Esophagus muscularis mucosa (tissue), 4 donors: ENCODE data around the gene STYXL2. TPM values are rescaled to one million over a fixed set of nuclear protein-coding genes. Genes with fewer than 3 reads are reported as not detected.

Experiments
- DNase-seq: peaks from one replicate; pipeline ENCODE4 v3.0.0-alpha.2; 2017; ENCODE audit errors: extremely low spot score
- H3K27ac ChIP-seq, 4 donors: fragments of 200-600 bp; sonication (generic); replicated peaks in 1 of 4; 1 replicate in 3 of 4; 2 replicates in 1 of 4; pipeline ENCODE4 v1.5.1; 2016 to 2019; ENCODE audit warnings: mild to moderate bottlenecking in 1 of 4
- H3K27me3 ChIP-seq, 4 donors: fragments of 200-600 bp; sonication (generic); one replicate each; pipeline versions ENCODE4 v1.5.1 to v1.6.0; 2016 to 2019
- H3K36me3 ChIP-seq, 4 donors: fragments of 200-600 bp; sonication (generic); one replicate each; pipeline ENCODE4 v1.5.1; 2016 to 2019
- H3K4me1 ChIP-seq, 4 donors: fragments of 200-600 bp; sonication (generic); one replicate each; pipeline ENCODE4 v1.5.1; 2016 to 2019
- H3K4me3 ChIP-seq, 4 donors: fragments of 200-600 bp; sonication (generic); 1 replicate in 2 of 4; 2 replicates in 2 of 4; pipeline ENCODE4 v1.5.1; 2016 to 2019; ENCODE audit warnings: mild to moderate bottlenecking in 4 of 4, moderate library complexity in 1 of 4
- H3K9me3 ChIP-seq, 4 donors: fragments of 200-600 bp; sonication (generic); 1 replicate in 3 of 4; 2 replicates in 1 of 4; pipeline ENCODE4 v1.5.1; 2016 to 2019
- CTCF ChIP-seq, 3 experiments: fragments of 200-600 bp in 2 of 3; fragments of 450-650 bp in 1 of 3; sonication (generic) in 2 of 3; IDR thresholded peaks; one replicate each; pipeline ENCODE4 v1.5.1; 2017 to 2019; ENCODE audit warnings: antibody characterized with exemption in 3 of 3, mild to moderate bottlenecking in 2 of 3, moderate library complexity in 1 of 3
- EP300 ChIP-seq: sonication (generic); formaldehyde crosslinking; IDR thresholded peaks from one replicate; pipeline ENCODE4 v1.6.1; 2017; ENCODE audit warnings: antibody characterized with exemption
- POLR2A ChIP-seq: fragments of 450-650 bp; IDR thresholded peaks from one replicate; pipeline ENCODE4 v1.6.1; 2017; ENCODE audit warnings: antibody characterized with exemption, moderate library complexity, mild to moderate bottlenecking, low read depth
- POLR2AphosphoS5 ChIP-seq, 2 donors: sonication (generic); formaldehyde crosslinking; IDR thresholded peaks; one replicate each; pipeline ENCODE4 v1.6.1; 2017; ENCODE audit warnings: antibody characterized with exemption in 2 of 2
- WGBS: methylation state at CpG from one replicate; pipeline ENCODE4 v1.1.5; 2018; 5-methylcytosine and 5-hydroxymethylcytosine counted together
- intact Hi-C: fragments of 100-400 bp; cut with DNase I; formaldehyde crosslinking; loops from one replicate; pipeline ENCODE4 v1.15.1; 2023
- total RNA-seq, 4 donors: library from RNA; depleted of rRNA; stranded (reverse); fragments of >200 nt; gene quantifications; one replicate each; pipeline versions ENCODE4 v1.1.0 to v1.2.1, GENCODE V29; 2016

The STYXL2 gene
- total RNA-seq, 4 donors from 2014 or later, result 0.32 to 0.46 TPM; not detected in 2

GRCh38 chr1:167084757-167085156 is 9.1 kb upstream of the STYXL2 start:
- H3K9me3 ChIP-seq, result no peaks in the 10 kb centered on the region
- TF ChIP-seq POLR2AphosphoS5 (IDR thresholded peaks at IDR 0.05) (no peak), POLR2A (no peak), CTCF (IDR thresholded peaks at IDR 0.05) (no peak), EP300 (no peak)
- intact Hi-C loops, result no loop called here

GRCh38 chr1:167086033-167086432 is 7.8 kb upstream of the STYXL2 start:
- no peaks in the 10 kb centered on the region for H3K9me3 ChIP-seq
- no peaks in the 10 kb centered on the region for H3K36me3 ChIP-seq
- no peak overlapping the region for H3K4me3 ChIP-seq
- H3K4me1 ChIP-seq, result peaks cover 0 to 9% (median 0%) of the 10 kb centered on the region in 4 donors
- no peak for DNase-seq
- H3K27ac ChIP-seq, result no peak overlapping the region
- TF ChIP-seq POLR2A (no peak), POLR2AphosphoS5 (IDR thresholded peaks at IDR 0.05) (no peak), EP300 (no peak), CTCF (IDR thresholded peaks at IDR 0.05) (no peak)
- intact Hi-C loops, result no loop called here
- H3K27me3 ChIP-seq, result peaks cover 0 to 14% (median 0%) of the 10 kb centered on the region in 4 donors
- WGBS, result 91% methylated on average over 7 of the region's 7 CpGs

More at GRCh38 chr1:167084757-167085156, 9.1 kb upstream of the STYXL2 start:
- Histone ChIP-seq H3K4me1 (peaks cover 0 to 9% (median 0%) of the 10 kb centered on the region in 4 donors), H3K4me3 (no peak overlapping the region), H3K27ac (no peak overlapping the region), H3K27me3 (peaks cover 0 to 26% (median 0%) of the 10 kb centered on the region in 4 donors), H3K36me3 (no peaks in the 10 kb centered on the region)
- DNase-seq, result no peak

DNA sequence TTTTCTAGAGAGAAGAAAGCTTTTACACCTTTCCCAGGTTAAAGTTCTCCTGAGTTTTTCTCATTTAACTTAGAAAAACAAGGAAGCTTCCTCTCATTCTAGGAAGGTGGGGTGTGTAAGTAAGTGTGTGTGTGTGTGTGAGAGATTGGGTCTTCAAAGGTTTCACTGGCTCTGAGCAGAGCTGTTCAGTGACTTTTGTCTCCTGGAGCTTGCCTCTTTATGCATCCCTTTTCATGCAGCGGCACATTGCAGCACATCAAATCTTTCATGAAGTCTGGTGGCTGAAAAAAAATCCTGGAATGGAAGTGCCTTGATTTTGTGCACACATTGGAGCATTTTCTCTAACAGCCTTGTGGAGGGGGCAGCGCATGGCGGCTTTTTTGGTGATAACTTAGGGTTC is 7.1 kb upstream of the STYXL2 start:
- no peak for DNase-seq
- no peak for TF ChIP-seq POLR2AphosphoS5 (IDR thresholded peaks at IDR 0.05)
- no peak for TF ChIP-seq POLR2A
- Histone ChIP-seq H3K36me3 (no peaks in the 10 kb centered on the region), H3K27me3 (peaks cover 0 to 7% (median 0%) of the 10 kb centered on the region in 4 donors), H3K27ac (no peak overlapping the region), H3K4me3 (no peak overlapping the region), H3K4me1 (peaks cover 0 to 9% (median 0%) of the 10 kb centered on the region in 4 donors), H3K9me3 (no peaks in the 10 kb centered on the region)
- WGBS, result 90% methylated on average over 3 of the region's 3 CpGs
- intact Hi-C loops, result no loop called here

- WGBS, result 80% methylated on average over 6 of the region's 6 CpGs
- no peaks in the 10 kb centered on the region for H3K9me3 ChIP-seq
- intact Hi-C loops, result no loop called here
- H3K4me1 ChIP-seq, result peaks cover 0 to 17% (median 0%) of the 10 kb centered on the region in 4 donors
- DNase-seq, result no peak
- no peaks in the 10 kb centered on the region for H3K36me3 ChIP-seq
- no peaks in the 10 kb centered on the region for H3K27me3 ChIP-seq
- TF ChIP-seq POLR2A (no peak), EP300 (no peak), POLR2AphosphoS5 (IDR thresholded peaks at IDR 0.05) (no peak), CTCF (IDR thresholded peaks at IDR 0.05) (no peak)
- no peak overlapping the region for H3K27ac ChIP-seq
- no peak overlapping the region for H3K4me3 ChIP-seq
Observed at GRCh38 chr1:167088746-167089417, 5.0 kb upstream of the STYXL2 start.

GRCh38 chr1:167089939-167090313 is 3.9 kb upstream of the STYXL2 start:
- WGBS, result 42% methylated on average over 2 of the region's 2 CpGs
- DNase-seq, result no peak
- TF ChIP-seq POLR2AphosphoS5 (IDR thresholded peaks at IDR 0.05) (no peak), POLR2A (no peak), EP300 (no peak), CTCF (IDR thresholded peaks at IDR 0.05) (no peak)
- Histone ChIP-seq H3K4me1 (peaks cover 0 to 17% (median 0%) of the 10 kb centered on the region in 4 donors), H3K36me3 (no peaks in the 10 kb centered on the region), H3K27me3 (no peaks in the 10 kb centered on the region), H3K4me3 (no peak overlapping the region), H3K9me3 (no peaks in the 10 kb centered on the region), H3K27ac (no peak overlapping the region)
- intact Hi-C loops, result no loop called here
